ENCODE data around the gene SLC6A18. TPM values are rescaled to one million over a fixed set of nuclear protein-coding genes. Genes with fewer than 3 reads are reported as not detected.

Gene SLC6A18
- total RNA-seq, 1 donor from 2014 or later: not detected

DNA sequence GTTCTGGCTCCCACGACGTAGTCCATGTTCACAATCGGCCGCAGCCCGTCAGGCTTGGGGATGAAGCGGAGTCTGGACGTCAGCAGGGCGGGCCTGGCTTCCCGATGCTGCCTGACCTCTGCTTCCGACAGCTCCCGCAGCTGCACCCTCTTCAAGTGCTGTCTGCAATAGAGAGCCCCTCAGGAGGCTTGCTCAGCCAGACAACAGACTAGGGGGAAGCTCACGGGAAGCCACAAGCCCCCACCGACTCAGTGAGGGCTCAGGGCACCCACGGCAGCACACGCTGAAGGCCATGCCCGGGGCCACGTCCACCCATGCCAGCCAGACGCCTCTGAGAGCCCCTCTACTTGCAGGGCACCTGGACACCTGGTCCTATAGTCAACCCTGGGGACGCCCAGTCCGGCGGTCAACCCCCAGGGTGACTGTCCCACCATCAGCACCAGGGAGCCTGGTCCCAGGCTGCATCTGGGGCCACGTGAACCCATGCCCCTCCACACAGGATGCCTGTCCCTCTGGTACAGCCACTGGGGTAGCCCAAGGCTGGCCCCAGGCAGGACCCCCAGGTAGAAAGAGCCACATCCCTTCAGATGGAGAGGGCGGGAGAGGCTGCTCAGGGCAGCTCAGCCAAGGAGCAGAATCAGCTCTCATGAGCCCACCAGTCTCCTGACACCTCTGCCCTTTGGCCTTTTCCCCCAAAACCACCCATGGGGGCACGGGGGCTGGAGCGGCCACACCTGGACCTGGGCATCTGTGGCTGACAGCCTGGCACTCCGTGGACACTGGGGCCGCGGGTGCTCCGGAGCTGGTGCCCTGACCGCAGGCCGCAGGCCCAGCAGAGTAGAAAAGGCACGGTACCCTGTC is 55.2 kb downstream of the SLC6A18 start:
- no peak for FAIRE-seq

GRCh38 chr5:1281038-1281882 is 56.1 kb downstream of the SLC6A18 start:
- H3K9me3 Mint-ChIP-seq (ENCODE audit: unreplicated experiment): no peaks in the 10 kb centered on the region
- H3K4me3 Mint-ChIP-seq (ENCODE audit: unreplicated experiment): no peak overlapping the region
- DNase-seq (ENCODE audit: low read depth): no peak

More for the DNA sequence above, 55.2 kb downstream of the SLC6A18 start:
- Histone ChIP-seq H3K9me3 (ENCODE audit: insufficient read depth, low read depth, low read length) (no peaks in the 10 kb centered on the region), H3K9ac (ENCODE audit: low read length) (no peak overlapping the region), H3K4me2 (ENCODE audit: low read length) (no peak overlapping the region), H3K27ac (ENCODE audit: low read depth, low read length) (no peak overlapping the region), H2AFZ (ENCODE audit: low read depth, low read length) (no peak overlapping the region), H3K27me3 (ENCODE audit: insufficient read depth, low read length) (no peaks in the 10 kb centered on the region), H3K4me3 (ENCODE audit: insufficient read depth, low read depth, low read length) (no peak overlapping the region), H3K36me3 (ENCODE audit: insufficient read depth, low read length) (no peaks in the 10 kb centered on the region), H4K20me1 (ENCODE audit: insufficient read depth, low read length) (no peaks in the 10 kb centered on the region), H3K4me1 (ENCODE audit: insufficient read depth, low read length) (no peaks in the 10 kb centered on the region), H3K79me2 (ENCODE audit: insufficient read depth, low read length) (no peaks in the 10 kb centered on the region)
- no peak for TF ChIP-seq EZH2 (IDR thresholded peaks at IDR 0.05; ENCODE audit: insufficient read depth, low read length)
- no peak for TF ChIP-seq CTCF (IDR thresholded peaks at IDR 0.05; ENCODE audit: insufficient read depth, low read depth, low read length)
- H3K36me3 Mint-ChIP-seq (ENCODE audit: low read depth, unreplicated experiment): no peaks in the 10 kb centered on the region
- no peak overlapping the region for H3K27ac Mint-ChIP-seq (ENCODE audit: unreplicated experiment)
- no peak for DNase-seq (ENCODE audit: low read depth)
- H3K27me3 Mint-ChIP-seq (ENCODE audit: low read depth, unreplicated experiment): peaks cover 10% of the 10 kb centered on the region
- no peak overlapping the region for H3K4me3 Mint-ChIP-seq (ENCODE audit: unreplicated experiment)
- H3K9me3 Mint-ChIP-seq (ENCODE audit: unreplicated experiment): no peaks in the 10 kb centered on the region
- H3K4me1 Mint-ChIP-seq (ENCODE audit: low read depth, unreplicated experiment): no peaks in the 10 kb centered on the region

More at GRCh38 chr5:1281038-1281882, 56.1 kb downstream of the SLC6A18 start:
- no peak overlapping the region for H3K4me2 ChIP-seq (ENCODE audit: low read length)
- no peaks in the 10 kb centered on the region for H3K36me3 Mint-ChIP-seq (ENCODE audit: low read depth, unreplicated experiment)
- no peaks in the 10 kb centered on the region for H3K36me3 ChIP-seq (ENCODE audit: insufficient read depth, low read length)
- H3K4me1 Mint-ChIP-seq (ENCODE audit: low read depth, unreplicated experiment): no peaks in the 10 kb centered on the region
- peaks cover 12% of the 10 kb centered on the region for H3K27me3 Mint-ChIP-seq (ENCODE audit: low read depth, unreplicated experiment)
- H3K9ac ChIP-seq (ENCODE audit: low read length): no peak overlapping the region
- H3K4me3 ChIP-seq (ENCODE audit: insufficient read depth, low read depth, low read length): no peak overlapping the region
- no peaks in the 10 kb centered on the region for H4K20me1 ChIP-seq (ENCODE audit: insufficient read depth, low read length)
- no peak for FAIRE-seq
- no peaks in the 10 kb centered on the region for H3K27me3 ChIP-seq (ENCODE audit: insufficient read depth, low read length)
- H3K9me3 ChIP-seq (ENCODE audit: insufficient read depth, low read depth, low read length): no peaks in the 10 kb centered on the region
- no peak overlapping the region for H2AFZ ChIP-seq (ENCODE audit: low read depth, low read length)
- no peaks in the 10 kb centered on the region for H3K79me2 ChIP-seq (ENCODE audit: insufficient read depth, low read length)
- H3K27ac ChIP-seq (ENCODE audit: low read depth, low read length): no peak overlapping the region
- TF ChIP-seq EZH2 (IDR thresholded peaks at IDR 0.05; ENCODE audit: insufficient read depth, low read length): no peak
- no peak for TF ChIP-seq CTCF (IDR thresholded peaks at IDR 0.05; ENCODE audit: insufficient read depth, low read depth, low read length)
- no peaks in the 10 kb centered on the region for H3K4me1 ChIP-seq (ENCODE audit: insufficient read depth, low read length)
- H3K27ac Mint-ChIP-seq (ENCODE audit: unreplicated experiment): no peak overlapping the region
